Right lobe of liver (tissue), 6 donors: ENCODE measurements around the gene PSMB11. TPM values are rescaled to one million over a fixed set of nuclear protein-coding genes. Genes with fewer than 3 reads are reported as not detected.

Experiments
- ATAC-seq, 4 donors: fragments of 200-7000 bp; cut with Tn5 transposase; one replicate each; pipeline ENCODE4 v1.9.1; 2020; ENCODE audit warnings: mild to moderate bottlenecking in 4 of 4, moderate library complexity in 4 of 4
- DNase-seq, 3 donors: peaks; one replicate each; pipeline ENCODE4 v3.0.0-alpha.2; 2020
- H3K27ac ChIP-seq, 3 donors: fragments of 200-600 bp; one replicate each; pipeline ENCODE4 v1.8.0; 2022
- H3K27me3 ChIP-seq, 2 donors: fragments of 200-600 bp; one replicate each; pipeline ENCODE4 v1.8.0; 2022
- H3K36me3 ChIP-seq, 4 donors: fragments of 200-600 bp; sonication (generic) in 1 of 4; one replicate each; pipeline versions ENCODE4 v1.5.1 to v1.8.0; 2017 to 2022; ENCODE audit warnings: control low read depth in 1 of 4
- H3K4me1 ChIP-seq, 4 donors: fragments of 200-600 bp; sonication (generic) in 1 of 4; one replicate each; pipeline versions ENCODE4 v1.5.1 to v1.8.0; 2017 to 2022; ENCODE audit warnings: control low read depth in 1 of 4
- H3K4me3 ChIP-seq, 3 donors: fragments of 200-600 bp; one replicate each; pipeline ENCODE4 v1.8.0; 2022
- H3K9me3 ChIP-seq, 4 donors: fragments of 200-600 bp; sonication (generic) in 1 of 4; one replicate each; pipeline versions ENCODE4 v1.5.1 to v1.8.0; 2017 to 2022; ENCODE audit warnings: control low read depth in 1 of 4
- CTCF ChIP-seq, 4 donors: fragments of 200-600 bp in 3 of 4; fragments of 450-650 bp in 1 of 4; IDR thresholded peaks; one replicate each; pipeline versions ENCODE4 v1.5.1 to v1.8.0; 2016 to 2022; ENCODE audit warnings: antibody characterized with exemption in 4 of 4, mild to moderate bottlenecking in 2 of 4
- POLR2A ChIP-seq: fragments of 450-650 bp; IDR thresholded peaks from one replicate; pipeline ENCODE4 v1.6.1; 2017; ENCODE audit warnings: antibody characterized with exemption, mild to moderate bottlenecking
- WGBS: methylation state at CpG from one replicate; pipeline ENCODE4 v1.1.6; 2018; ENCODE audit warnings: low coverage, low lambda C conversion rate; ENCODE audit not compliant: insufficient coverage; ENCODE audit errors: missing lambda C conversion rate; 5-methylcytosine and 5-hydroxymethylcytosine counted together
- intact Hi-C, 2 donors: fragments of 100-400 bp; cut with DNase I; formaldehyde crosslinking; loops; one replicate each; pipeline versions ENCODE4 v1.11.2 to v1.14.1; 2022
- total RNA-seq, 6 experiments: library from RNA; depleted of rRNA in 2 of 6; stranded (reverse); fragments of >200 nt in 2 of 6; fragmentation: NEBNext Ultra II Directional in 3 of 6; extraction: Animal tissue kit (Norgen Biotek cat#: 25700) in 3 of 6; gene quantifications; one replicate each; pipeline versions ENCODE4 v1.1.0 to v1.2.4, GENCODE V29; 2016 to 2023
- donor health status: DM: no; HTN: yes; CAD: no.
- donor health status: DM: no; HTN: no; CAD: no.
- donor health status: DM: no; HTN: no; CAD: no.
- donor health status: DM: no; HTN: yes; CAD: no.
- donor health status: DM: no; HTN: yes; CAD: no.

PSMB11 gene
- total RNA-seq, 6 experiments from 2014 or later = not detected

GRCh38 chr14:23021434-23021833, 20.6 kb upstream of the PSMB11 start:
- Histone ChIP-seq H3K36me3 (peaks cover 3 to 13% (median 7%) of the 10 kb centered on the region in 4 donors), H3K4me1 (no peaks in the 10 kb centered on the region), H3K9me3 (no peaks in the 10 kb centered on the region), H3K27ac (no peak overlapping the region), H3K27me3 (no peaks in the 10 kb centered on the region), H3K4me3 (no peak overlapping the region)
- intact Hi-C loops = no loop called here
- 81% methylated on average over 9 of the region's 9 CpGs for WGBS
- DNase-seq (no peak), ATAC-seq (no peak)
- TF ChIP-seq POLR2A (no peak), CTCF (IDR thresholded peaks at IDR 0.05) (no peak)

GRCh38 chr14:23021889-23022442, 20.0 kb upstream of the PSMB11 start:
- H3K36me3 ChIP-seq = peaks cover 3 to 13% (median 7%) of the 10 kb centered on the region in 4 donors
- H3K27ac ChIP-seq = no peak overlapping the region
- no peak for ATAC-seq
- H3K4me1 ChIP-seq = no peaks in the 10 kb centered on the region
- WGBS = 77% methylated on average over 7 of the region's 7 CpGs
- no peaks in the 10 kb centered on the region for H3K27me3 ChIP-seq
- intact Hi-C loops = no loop called here
- no peaks in the 10 kb centered on the region for H3K9me3 ChIP-seq
- H3K4me3 ChIP-seq = no peak overlapping the region
- no peak for TF ChIP-seq CTCF (IDR thresholded peaks at IDR 0.05)
- no peak for TF ChIP-seq POLR2A
- no peak for DNase-seq

GRCh38 chr14:23023022-23023794, 18.8 kb upstream of the PSMB11 start:
- intact Hi-C loops = no loop called here
- Histone ChIP-seq H3K36me3 (peaks cover 3 to 18% (median 7%) of the 10 kb centered on the region in 4 donors), H3K4me3 (no peak overlapping the region), H3K27ac (no peak overlapping the region), H3K4me1 (no peaks in the 10 kb centered on the region), H3K9me3 (no peaks in the 10 kb centered on the region), H3K27me3 (no peaks in the 10 kb centered on the region)
- ATAC-seq = no peak
- no peak for TF ChIP-seq CTCF (IDR thresholded peaks at IDR 0.05)
- no peak for TF ChIP-seq POLR2A
- no peak for DNase-seq
- 75% methylated on average over 5 of the region's 8 CpGs for WGBS

- DNase-seq (no peak), ATAC-seq (no peak)
- no peaks in the 10 kb centered on the region for H3K9me3 ChIP-seq
- no peak overlapping the region for H3K4me3 ChIP-seq
- TF ChIP-seq CTCF (IDR thresholded peaks at IDR 0.05) (no peak), POLR2A (no peak)
- 95% methylated on average over 2 of the region's 2 CpGs for WGBS
- intact Hi-C loops = no loop called here
- no peaks in the 10 kb centered on the region for H3K4me1 ChIP-seq
- no peak overlapping the region for H3K27ac ChIP-seq
- H3K36me3 ChIP-seq = peaks cover 3 to 20% (median 7%) of the 10 kb centered on the region in 4 donors
- no peaks in the 10 kb centered on the region for H3K27me3 ChIP-seq
Measured at GRCh38 chr14:23023795-23024152, 18.2 kb upstream of the PSMB11 start.
